Measurements from ENCODE around the gene SNX9. TPM values are rescaled to one million over a fixed set of nuclear protein-coding genes. Genes with fewer than 3 reads are reported as not detected.

Gene SNX9
- total and polyA plus RNA-seq, 2 of the 8 experiments (the other 6 are each of a cell fraction or from before 2014, with no cell fraction given): 11.8 to 23.2 TPM

GRCh38 chr6:157909282-157909664, 86.2 kb downstream of the SNX9 start (continued):
- TF ChIP-seq PHF8 (conservative IDR thresholded peaks at IDR 0.05; ENCODE audit: low read depth, low read length) (no peak), SUZ12 (IDR thresholded peaks at IDR 0.05; ENCODE audit: low read length) (no peak), EZH2 (IDR thresholded peaks at IDR 0.05; ENCODE audit: low read depth, low read length, severe bottlenecking) (no peak), KDM1A (IDR thresholded peaks at IDR 0.05; ENCODE audit: borderline replicate concordance, low read length) (no peak), EP300 (IDR thresholded peaks at IDR 0.05; ENCODE audit: borderline replicate concordance in 1 of 2, low read depth in 2 of 2, low read length in 2 of 2) (no peak), MAX (IDR thresholded peaks at IDR 0.05) (no peak), TAF7 (optimal IDR thresholded peaks at IDR 0.05; ENCODE audit: borderline replicate concordance, low read depth, low read length) (no peak), POU5F1 (IDR thresholded peaks at IDR 0.05; ENCODE audit: low read depth, low read length) (no peak)

Measured in H1 (cell line).